HG02852 (cell line): Measurements from ENCODE around the gene USP6.
"Not testable (repeated sequence)": the region's sequence is repeated elsewhere in the genome, so short reads cannot be mapped to it uniquely, and the experiment has no call there.

Experiments used
- ATAC-seq: cut with Tn5 transposase; IDR thresholded peaks from one replicate; pipeline ENCODE4 v1.9.1; 2021; ENCODE audit warnings: mild to moderate bottlenecking, moderate library complexity; ENCODE audit not compliant: unreplicated experiment

USP6 gene

DNA sequence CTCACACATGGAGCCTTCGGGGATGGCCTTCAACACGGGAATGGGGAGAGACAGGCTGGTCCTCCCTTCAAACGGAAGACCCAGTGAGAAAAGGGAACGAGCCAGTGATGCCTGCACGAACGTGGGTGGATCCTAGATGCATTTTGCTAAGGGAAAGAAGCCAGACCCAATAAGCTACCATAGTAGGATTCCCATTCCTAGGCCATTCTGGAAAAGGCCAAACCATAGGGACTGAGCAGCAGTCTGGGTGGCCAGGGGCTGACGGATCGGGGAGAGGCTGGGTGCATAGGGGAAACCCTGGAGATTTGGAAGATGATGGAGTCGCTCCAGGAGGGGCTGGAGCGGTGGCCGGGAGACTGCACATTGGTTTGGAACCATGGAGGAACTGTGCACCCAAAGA, 18.7 kb downstream of the USP6 start:
- ATAC-seq, result not testable (repeated sequence)

GRCh38 chr17:5135131-5135712, 19.4 kb downstream of the USP6 start:
- ATAC-seq, result not testable (repeated sequence)

DNA sequence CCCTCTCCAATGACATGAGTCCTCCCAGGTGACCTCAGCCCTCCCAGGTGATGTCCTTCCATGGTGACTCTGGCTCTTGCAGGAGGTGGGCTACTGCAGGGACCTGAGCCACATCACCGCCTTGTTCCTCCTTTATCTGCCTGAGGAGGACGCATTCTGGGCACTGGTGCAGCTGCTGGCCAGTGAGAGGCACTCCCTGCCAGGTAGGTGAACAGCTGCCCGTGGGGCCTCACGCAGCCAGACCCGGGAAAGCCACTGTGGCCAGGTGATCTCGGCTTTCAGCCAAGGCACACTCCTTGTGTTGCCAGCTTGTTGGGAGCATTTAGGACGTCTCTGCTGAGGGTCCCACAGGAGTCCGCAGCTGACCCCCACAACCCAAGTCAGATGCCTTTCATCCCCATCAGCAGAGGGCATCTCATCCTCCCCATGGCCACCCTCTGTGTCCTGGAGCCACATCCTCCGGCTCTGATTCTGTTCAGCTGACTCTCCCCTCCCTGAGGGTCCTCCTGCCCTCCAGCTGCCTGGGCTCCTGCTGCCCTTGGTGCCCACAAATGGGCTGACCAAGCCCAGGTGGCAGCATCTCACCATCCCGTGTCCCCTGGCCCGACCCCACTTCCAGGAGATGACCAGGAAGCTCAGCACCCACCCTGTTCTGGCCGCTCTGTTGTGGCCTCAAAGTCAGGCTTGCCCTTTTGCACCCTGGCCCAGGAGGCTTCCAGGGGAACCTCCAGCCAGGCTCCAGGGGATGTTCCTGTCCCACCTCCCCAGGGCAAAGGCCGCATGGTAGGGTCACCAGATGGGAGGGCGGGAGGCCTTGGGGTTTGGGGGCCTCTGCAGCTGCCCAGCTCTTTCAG, 20.1 kb downstream of the USP6 start:
- no peak for ATAC-seq

- not testable (repeated sequence) for ATAC-seq
Measured at GRCh38 chr17:5136580-5137412, 21.0 kb downstream of the USP6 start.

DNA sequence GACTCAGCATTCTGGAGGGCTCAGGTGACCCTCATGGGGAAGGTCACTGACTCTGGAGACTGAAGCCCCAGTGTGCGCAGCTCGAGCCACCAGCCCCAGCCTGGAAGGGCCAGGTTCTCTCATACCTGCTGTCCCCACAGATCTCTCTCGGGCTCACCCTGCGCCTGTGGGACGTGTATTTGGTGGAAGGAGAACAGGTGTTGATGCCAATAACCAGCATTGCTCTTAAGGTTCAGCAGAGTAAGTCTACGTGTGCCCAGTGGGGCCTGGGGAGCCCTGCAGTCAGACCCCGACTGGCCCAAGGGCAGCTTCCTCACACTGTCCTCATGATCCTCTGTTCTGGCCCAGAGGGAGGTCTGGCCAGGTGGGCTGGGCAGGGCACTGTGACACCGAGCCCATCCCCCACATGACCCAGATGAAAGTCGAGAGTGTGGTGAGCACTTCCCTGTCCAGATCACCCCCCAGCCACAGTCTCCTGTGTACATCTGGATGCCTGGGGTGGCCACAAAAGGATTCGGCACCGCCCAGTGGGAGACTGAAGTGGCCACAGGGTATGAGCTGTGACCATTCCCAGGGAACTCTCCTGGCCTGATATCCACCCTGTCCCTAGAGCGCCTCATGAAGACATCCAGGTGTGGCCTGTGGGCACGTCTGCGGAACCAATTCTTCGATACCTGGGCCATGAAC, 21.8 kb downstream of the USP6 start:
- ATAC-seq, result not testable (repeated sequence)

DNA sequence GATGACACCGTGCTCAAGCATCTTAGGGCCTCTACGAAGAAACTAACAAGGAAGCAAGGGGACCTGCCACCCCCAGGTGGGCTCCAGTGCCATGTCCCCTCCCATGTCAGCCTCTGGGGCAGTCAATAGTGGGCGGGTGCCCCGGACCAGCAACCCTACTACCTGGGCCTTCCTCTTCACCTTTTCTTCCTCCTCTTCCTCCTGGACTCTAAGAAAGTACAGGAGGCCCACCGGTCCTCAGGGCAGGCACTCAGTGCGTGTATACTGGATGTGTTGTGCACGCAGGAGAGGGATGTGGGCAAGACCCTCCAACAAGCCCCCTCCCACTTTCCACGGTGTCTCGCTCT, 22.3 kb downstream of the USP6 start:
- ATAC-seq, result not testable (repeated sequence)

GRCh38 chr17:5138616-5139457, 23.0 kb downstream of the USP6 start:
- ATAC-seq, result no peak

DNA sequence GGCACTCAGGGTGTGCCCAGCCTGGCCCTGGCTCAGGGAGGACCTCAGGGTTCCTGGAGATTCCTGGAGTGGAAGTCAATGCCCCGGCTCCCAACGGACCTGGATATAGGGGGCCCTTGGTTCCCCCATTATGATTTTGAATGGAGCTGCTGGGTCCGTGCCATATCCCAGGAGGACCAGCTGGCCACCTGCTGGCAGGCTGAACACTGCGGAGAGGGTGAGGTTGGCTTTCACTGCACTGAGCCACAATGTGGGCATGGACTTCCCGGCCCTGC, 23.6 kb downstream of the USP6 start:
- ATAC-seq, result no peak

DNA sequence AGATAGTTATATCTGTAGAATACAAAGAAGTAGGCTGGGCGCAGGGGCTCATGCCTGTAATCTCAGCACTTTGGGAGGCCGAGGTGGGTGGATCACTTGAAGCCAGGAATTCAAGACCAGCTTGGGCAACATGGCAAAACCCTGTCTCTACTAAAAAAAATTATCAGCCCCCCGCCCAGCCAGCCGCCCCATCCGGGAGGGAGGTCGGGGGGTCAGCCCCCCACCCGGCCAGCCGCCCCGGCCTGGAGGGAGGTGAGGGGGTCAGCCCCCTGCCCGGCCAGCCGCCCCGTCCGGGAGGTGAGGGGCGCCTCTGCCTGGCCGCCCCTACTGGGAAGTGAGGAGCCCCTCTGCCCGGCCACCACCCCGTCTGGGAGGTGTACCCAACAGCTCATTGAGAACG, 27.0 kb downstream of the USP6 start:
- not testable (repeated sequence) for ATAC-seq

GRCh38 chr17:5146122-5146521, 30.3 kb downstream of the USP6 start:
- ATAC-seq, result not testable (repeated sequence)

DNA sequence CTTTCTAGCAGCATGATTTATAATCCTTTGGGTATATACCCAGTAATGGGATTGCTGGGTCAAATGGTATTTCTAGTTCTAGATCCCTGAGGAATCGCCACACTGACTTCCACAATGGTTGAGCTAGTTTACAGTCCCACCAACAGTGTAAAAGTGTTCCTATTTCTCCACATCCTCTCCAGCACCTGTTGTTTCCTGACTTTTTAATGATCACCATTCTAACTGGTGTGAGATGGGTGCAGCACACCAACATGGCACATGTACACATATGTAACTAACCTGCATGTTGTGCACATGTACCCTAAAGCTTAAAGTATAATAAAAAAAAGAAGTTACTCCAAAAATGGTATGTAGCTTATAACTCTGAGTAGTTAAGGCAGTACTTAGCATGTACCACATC, 44.9 kb downstream of the USP6 start:
- ATAC-seq, result not testable (repeated sequence)

DNA sequence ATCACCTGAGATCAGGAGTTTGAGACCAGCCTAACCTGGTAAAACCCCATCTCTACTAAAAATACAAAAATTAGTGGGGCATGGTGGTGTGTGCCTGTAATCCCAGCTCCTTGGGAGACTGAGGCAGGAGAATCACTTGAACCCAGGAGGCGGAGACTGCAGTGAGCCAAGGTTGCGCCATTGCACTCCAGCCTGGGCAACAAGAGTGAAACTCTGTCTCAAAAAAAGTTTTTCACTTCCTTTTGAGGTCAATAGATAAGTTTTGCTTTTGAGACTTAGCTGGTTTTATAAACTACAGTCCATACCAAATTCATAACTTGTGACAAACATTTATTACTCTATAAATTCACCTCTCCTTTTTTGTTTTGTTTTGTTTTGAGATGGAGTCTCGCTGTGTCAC, 46.0 kb downstream of the USP6 start:
- ATAC-seq, result not testable (repeated sequence)

DNA sequence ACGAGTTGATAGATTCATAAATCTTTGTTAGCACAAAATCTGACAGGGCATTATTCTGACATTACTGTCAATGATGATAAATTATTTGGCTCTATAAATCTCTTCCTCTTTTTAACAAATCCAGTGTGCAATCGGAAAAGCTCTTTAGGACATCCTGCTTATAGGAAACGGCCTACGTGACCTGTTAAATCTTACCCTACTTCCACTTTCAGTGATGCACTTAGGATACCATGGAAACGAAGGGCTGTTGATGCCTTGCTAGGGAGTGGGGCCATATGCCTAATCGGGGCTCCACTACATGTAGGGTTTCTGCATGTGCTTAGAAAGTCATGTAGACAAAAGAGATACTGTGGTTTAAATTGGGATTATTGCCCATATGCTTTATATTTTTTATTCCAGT, 48.6 kb downstream of the USP6 start:
- ATAC-seq, result no peak

DNA sequence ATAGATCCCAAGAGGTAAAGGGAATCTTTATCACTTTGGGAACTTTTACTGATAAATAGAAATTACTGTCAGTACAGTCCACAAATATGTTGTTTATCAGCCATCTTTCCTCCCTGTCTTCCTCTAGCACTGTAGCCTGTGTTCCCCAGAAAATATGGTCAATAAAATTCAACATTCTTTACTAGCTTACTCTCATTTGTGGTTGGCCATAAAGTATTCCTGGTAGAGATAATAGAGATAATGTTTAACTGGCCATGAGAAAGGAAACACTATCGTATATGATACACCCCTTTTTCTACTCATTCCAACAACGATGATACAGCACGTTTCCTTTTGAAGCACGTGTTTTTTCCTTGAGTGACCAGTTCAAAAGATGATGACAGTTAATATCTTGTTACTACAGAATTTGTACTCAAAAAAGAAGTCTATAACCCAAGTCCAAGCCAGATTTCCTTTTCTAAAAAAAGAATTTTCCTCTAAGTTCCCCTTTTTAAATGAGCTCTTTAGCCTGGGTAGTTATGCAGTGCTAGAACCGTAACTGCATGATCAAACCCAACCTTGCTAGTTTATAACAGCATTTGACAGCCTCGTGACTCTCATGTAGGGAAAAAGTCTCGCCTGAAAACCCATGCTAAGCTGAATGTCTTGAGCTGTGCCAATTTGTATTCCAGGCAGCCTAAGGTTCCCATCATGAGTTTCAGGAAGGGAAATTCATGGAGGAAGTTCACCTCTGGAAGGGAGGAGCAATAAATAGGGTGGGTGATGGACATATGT, 50.1 kb downstream of the USP6 start:
- not testable (repeated sequence) for ATAC-seq

DNA sequence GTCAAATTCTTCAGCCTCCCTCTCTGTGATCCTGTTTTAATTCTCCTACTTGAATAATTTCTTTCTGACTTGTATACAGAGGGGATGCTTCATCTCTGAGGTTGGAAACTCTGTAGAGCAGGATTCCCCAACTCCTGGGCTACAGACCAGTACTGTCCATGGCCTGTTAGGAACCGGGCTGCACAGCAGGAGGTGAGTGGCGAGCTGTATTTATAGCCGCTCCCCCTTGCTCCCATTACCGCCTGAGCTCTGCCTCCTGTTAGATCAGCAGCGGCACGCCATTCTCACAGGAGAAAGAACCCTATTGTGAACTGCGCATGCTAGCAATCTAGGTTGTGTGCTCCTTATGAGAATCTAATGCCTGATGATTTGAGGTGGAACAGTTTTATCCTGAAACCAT, 59.2 kb downstream of the USP6 start:
- not testable (repeated sequence) for ATAC-seq

DNA sequence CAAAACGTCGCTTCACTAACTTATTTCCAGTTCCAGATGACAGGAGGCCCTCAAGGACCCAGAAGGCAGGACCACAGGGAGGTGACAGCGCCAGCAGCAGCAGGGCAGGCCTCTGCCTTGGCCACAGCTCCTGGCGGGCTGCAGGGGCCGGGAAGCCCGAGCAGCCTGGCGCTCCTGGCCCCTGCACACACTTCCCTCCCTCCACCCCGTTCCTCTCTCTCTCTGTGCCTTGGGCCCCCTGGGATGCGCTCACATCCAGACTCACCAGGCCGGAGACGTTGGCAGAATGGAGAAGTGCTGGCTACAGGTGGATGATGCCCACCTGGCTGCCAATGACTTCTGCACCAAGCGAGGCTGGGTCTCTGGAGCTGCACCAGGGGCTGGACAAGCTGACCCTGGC, 63.2 kb downstream of the USP6 start:
- ATAC-seq, result no peak

- ATAC-seq, result no peak
Measured at GRCh38 chr17:5181509-5182305, 65.9 kb downstream of the USP6 start.

DNA sequence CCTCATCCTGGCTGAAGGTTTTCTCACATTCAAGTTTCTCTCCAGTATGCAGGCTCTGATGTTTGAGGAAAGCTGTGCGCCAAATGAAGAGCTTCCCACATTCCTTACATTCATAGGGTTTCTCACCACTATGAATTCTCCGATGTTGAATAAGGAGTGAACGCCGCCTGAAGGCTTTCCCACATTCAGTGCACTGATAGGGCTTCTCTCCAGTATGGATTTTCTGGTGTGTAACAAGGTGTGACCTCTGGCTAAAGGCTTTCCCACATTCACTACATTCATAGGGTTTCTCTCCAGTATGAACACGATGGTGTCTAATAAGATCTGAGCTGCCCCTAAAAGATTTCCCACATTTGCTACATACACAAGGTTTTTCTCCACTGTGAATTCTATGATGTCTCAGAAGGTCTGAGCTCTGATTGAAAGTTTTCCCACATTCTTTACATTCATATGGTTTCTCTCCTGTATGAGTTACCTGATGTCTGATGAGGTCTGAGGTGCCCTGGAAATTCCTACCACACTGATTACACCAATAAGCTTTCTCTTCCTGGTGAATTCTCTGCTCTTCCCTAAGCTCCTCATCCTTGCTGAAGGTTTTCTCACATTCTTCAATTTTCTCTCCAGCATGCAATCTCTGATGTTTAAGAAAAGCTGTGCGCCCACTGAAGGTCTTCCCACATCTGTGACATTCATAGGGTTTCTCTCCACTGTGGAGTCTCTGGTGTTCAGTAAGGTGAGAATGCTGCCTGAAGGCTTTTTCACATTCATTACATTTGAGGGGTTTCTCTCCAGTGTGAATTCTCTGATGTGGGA, 67.0 kb downstream of the USP6 start:
- no peak for ATAC-seq
